ENCODE measurements around the gene MID1.

Gene MID1

GRCh38 chrX:10526451-10526850 lies 93.9 kb downstream of the MID1 start:
- no peak for TF ChIP-seq PAX5 (IDR thresholded peaks at IDR 0.05; ENCODE audit: insufficient read depth, low read length, severe bottlenecking)
- no peak for TF ChIP-seq TAF1 (IDR thresholded peaks at IDR 0.05; ENCODE audit: low read depth, low read length)
- no peak for TF ChIP-seq POLR2A (IDR thresholded peaks at IDR 0.05; ENCODE audit: low read depth, low read length)
- no peak for TF ChIP-seq POU2F2 (IDR thresholded peaks at IDR 0.05; ENCODE audit: low read depth, low read length)
- TF ChIP-seq POLR2AphosphoS5 (IDR thresholded peaks at IDR 0.05; ENCODE audit: low read depth, low read length), result no peak
- no peak for TF ChIP-seq SPI1 (IDR thresholded peaks at IDR 0.05; ENCODE audit: low read depth, low read length)
- DNase-seq (ENCODE audit: insufficient read length, low spot score), result no peak
- no peak for FAIRE-seq

- FAIRE-seq (no peak), DNase-seq (ENCODE audit: insufficient read length, low spot score) (no peak)
- no peak for TF ChIP-seq POU2F2 (IDR thresholded peaks at IDR 0.05; ENCODE audit: low read depth, low read length)
Measured at GRCh38 chrX:10525381-10526120, 94.8 kb downstream of the MID1 start.

- no peak for FAIRE-seq
- no peak for DNase-seq (ENCODE audit: insufficient read length, low spot score)
- no peak for TF ChIP-seq TAF1 (IDR thresholded peaks at IDR 0.05; ENCODE audit: low read depth, low read length)
- TF ChIP-seq POLR2AphosphoS5 (IDR thresholded peaks at IDR 0.05; ENCODE audit: low read depth, low read length), result no peak
- TF ChIP-seq PAX5 (IDR thresholded peaks at IDR 0.05; ENCODE audit: insufficient read depth, low read length, severe bottlenecking), result no peak
- TF ChIP-seq POLR2A (IDR thresholded peaks at IDR 0.05; ENCODE audit: low read depth, low read length), result no peak
- no peak for TF ChIP-seq POU2F2 (IDR thresholded peaks at IDR 0.05; ENCODE audit: low read depth, low read length)
- TF ChIP-seq SPI1 (IDR thresholded peaks at IDR 0.05; ENCODE audit: low read depth, low read length), result no peak
Measured at GRCh38 chrX:10524578-10524977, 95.8 kb downstream of the MID1 start.

- no peak for DNase-seq (ENCODE audit: insufficient read length, low spot score)
- no peak for TF ChIP-seq PAX5 (IDR thresholded peaks at IDR 0.05; ENCODE audit: insufficient read depth, low read length, severe bottlenecking)
- TF ChIP-seq POLR2A (IDR thresholded peaks at IDR 0.05; ENCODE audit: low read depth, low read length), result no peak
- no peak for TF ChIP-seq POLR2AphosphoS5 (IDR thresholded peaks at IDR 0.05; ENCODE audit: low read depth, low read length)
- no peak for FAIRE-seq
Measured at GRCh38 chrX:10519761-10520160, 100.6 kb downstream of the MID1 start.

GRCh38 chrX:10519278-10519677 lies 101.1 kb downstream of the MID1 start:
- TF ChIP-seq SPI1 (IDR thresholded peaks at IDR 0.05; ENCODE audit: low read depth, low read length) (no peak), PAX5 (IDR thresholded peaks at IDR 0.05; ENCODE audit: insufficient read depth, low read length, severe bottlenecking) (no peak), POLR2A (IDR thresholded peaks at IDR 0.05; ENCODE audit: low read depth, low read length) (no peak), POU2F2 (IDR thresholded peaks at IDR 0.05; ENCODE audit: low read depth, low read length) (no peak), POLR2AphosphoS5 (IDR thresholded peaks at IDR 0.05; ENCODE audit: low read depth, low read length) (no peak), TAF1 (IDR thresholded peaks at IDR 0.05; ENCODE audit: low read depth, low read length) (no peak)
- FAIRE-seq, result no peak
- no peak for DNase-seq (ENCODE audit: insufficient read length, low spot score)

- DNase-seq (ENCODE audit: insufficient read length, low spot score) (no peak), FAIRE-seq (no peak)
- TF ChIP-seq POLR2A (IDR thresholded peaks at IDR 0.05; ENCODE audit: low read depth, low read length) (no peak), SPI1 (IDR thresholded peaks at IDR 0.05; ENCODE audit: low read depth, low read length) (no peak), POU2F2 (IDR thresholded peaks at IDR 0.05; ENCODE audit: low read depth, low read length) (no peak), PAX5 (IDR thresholded peaks at IDR 0.05; ENCODE audit: insufficient read depth, low read length, severe bottlenecking) (no peak), TAF1 (IDR thresholded peaks at IDR 0.05; ENCODE audit: low read depth, low read length) (no peak), POLR2AphosphoS5 (IDR thresholded peaks at IDR 0.05; ENCODE audit: low read depth, low read length) (no peak)
Measured at GRCh38 chrX:10518073-10518472, 102.3 kb downstream of the MID1 start.

DNA sequence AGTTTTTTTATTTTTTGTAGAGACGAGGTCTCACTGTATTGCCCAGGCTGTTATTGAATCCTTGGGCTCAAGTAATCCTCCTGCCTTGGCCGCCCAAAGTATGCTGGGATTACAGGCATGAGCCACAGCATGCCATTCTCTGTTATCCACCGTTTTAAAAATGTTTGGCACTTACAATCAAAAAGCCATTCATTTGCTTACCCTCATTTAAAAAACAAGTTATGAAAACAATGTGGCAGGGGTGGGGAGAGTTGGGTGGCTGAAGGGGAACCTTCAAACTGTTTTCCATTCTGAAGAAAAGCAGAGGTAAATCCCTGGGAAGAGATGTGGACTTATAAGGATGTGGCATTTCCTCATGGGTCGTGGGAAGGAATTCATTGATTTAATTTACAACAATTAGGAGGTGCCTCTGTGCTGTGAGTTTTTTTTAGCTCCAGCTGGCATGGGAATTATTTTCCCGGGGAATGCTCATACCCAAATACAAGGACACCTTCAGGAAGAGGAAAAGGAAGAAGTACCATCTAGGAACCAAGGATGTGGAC lies 103.5 kb downstream of the MID1 start:
- TF ChIP-seq POU2F2 (IDR thresholded peaks at IDR 0.05; ENCODE audit: low read depth, low read length), result no peak
- TF ChIP-seq PAX5 (IDR thresholded peaks at IDR 0.05; ENCODE audit: insufficient read depth, low read length, severe bottlenecking), result no peak
- no peak for TF ChIP-seq TAF1 (IDR thresholded peaks at IDR 0.05; ENCODE audit: low read depth, low read length)
- no peak for TF ChIP-seq POLR2AphosphoS5 (IDR thresholded peaks at IDR 0.05; ENCODE audit: low read depth, low read length)
- no peak for TF ChIP-seq SPI1 (IDR thresholded peaks at IDR 0.05; ENCODE audit: low read depth, low read length)
- TF ChIP-seq POLR2A (IDR thresholded peaks at IDR 0.05; ENCODE audit: low read depth, low read length), result no peak
- FAIRE-seq (no peak), DNase-seq (ENCODE audit: insufficient read length, low spot score) (no peak)

DNA sequence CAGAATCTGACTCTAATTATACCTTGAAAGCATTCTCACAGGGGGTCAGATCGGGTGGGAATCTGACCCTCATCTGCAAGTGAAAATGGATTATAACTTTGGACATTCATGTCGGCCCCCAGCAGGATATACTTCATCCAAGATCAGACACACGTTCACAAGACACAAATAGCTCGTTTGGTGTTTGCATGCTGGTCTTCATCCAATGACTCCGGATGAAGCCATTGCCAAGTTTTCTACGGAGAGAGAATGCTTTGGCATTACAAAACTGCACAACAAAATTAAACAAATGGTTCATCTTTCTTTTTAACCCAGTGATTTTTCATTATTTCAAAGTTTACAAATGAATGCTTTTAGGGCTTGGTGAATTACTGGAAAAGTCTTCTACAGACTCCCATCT lies 105.5 kb downstream of the MID1 start:
- FAIRE-seq (no peak), DNase-seq (ENCODE audit: insufficient read length, low spot score) (no peak)
- TF ChIP-seq POLR2A (IDR thresholded peaks at IDR 0.05; ENCODE audit: low read depth, low read length), result no peak
- no peak for TF ChIP-seq POLR2AphosphoS5 (IDR thresholded peaks at IDR 0.05; ENCODE audit: low read depth, low read length)
- TF ChIP-seq POU2F2 (IDR thresholded peaks at IDR 0.05; ENCODE audit: low read depth, low read length), result no peak
- no peak for TF ChIP-seq PAX5 (IDR thresholded peaks at IDR 0.05; ENCODE audit: insufficient read depth, low read length, severe bottlenecking)
- no peak for TF ChIP-seq TAF1 (IDR thresholded peaks at IDR 0.05; ENCODE audit: low read depth, low read length)
- no peak for TF ChIP-seq SPI1 (IDR thresholded peaks at IDR 0.05; ENCODE audit: low read depth, low read length)

- TF ChIP-seq PAX5 (IDR thresholded peaks at IDR 0.05; ENCODE audit: insufficient read depth, low read length, severe bottlenecking) (no peak), POLR2AphosphoS5 (IDR thresholded peaks at IDR 0.05; ENCODE audit: low read depth, low read length) (no peak), TAF1 (IDR thresholded peaks at IDR 0.05; ENCODE audit: low read depth, low read length) (no peak), SPI1 (IDR thresholded peaks at IDR 0.05; ENCODE audit: low read depth, low read length) (no peak), POLR2A (IDR thresholded peaks at IDR 0.05; ENCODE audit: low read depth, low read length) (no peak), POU2F2 (IDR thresholded peaks at IDR 0.05; ENCODE audit: low read depth, low read length) (no peak)
- DNase-seq (ENCODE audit: insufficient read length, low spot score) (no peak), FAIRE-seq (no peak)
Measured at GRCh38 chrX:10513974-10514373, 106.4 kb downstream of the MID1 start.

DNA sequence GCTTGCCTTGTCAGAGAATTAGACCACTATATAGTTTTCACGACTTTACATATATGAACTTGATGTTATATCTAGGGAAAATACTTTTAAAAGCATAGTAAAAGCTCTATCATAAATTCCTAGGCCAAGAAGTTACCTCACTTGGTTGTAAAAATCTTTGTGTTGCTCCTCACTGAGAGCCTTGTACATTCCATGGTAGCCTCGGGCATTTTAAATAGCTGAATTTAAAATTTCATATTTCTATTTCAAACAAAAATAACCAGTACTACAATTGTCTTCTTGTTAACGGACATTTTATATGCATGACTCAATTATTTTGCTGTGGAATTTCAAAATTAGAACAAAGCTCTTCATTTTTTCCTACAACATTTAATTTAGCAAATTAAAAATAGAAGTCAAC lies 107.6 kb downstream of the MID1 start:
- FAIRE-seq (no peak), DNase-seq (ENCODE audit: insufficient read length, low spot score) (no peak)
- TF ChIP-seq TAF1 (IDR thresholded peaks at IDR 0.05; ENCODE audit: low read depth, low read length), result no peak
- no peak for TF ChIP-seq PAX5 (IDR thresholded peaks at IDR 0.05; ENCODE audit: insufficient read depth, low read length, severe bottlenecking)
- TF ChIP-seq POLR2AphosphoS5 (IDR thresholded peaks at IDR 0.05; ENCODE audit: low read depth, low read length), result no peak
- TF ChIP-seq POLR2A (IDR thresholded peaks at IDR 0.05; ENCODE audit: low read depth, low read length), result no peak
- no peak for TF ChIP-seq SPI1 (IDR thresholded peaks at IDR 0.05; ENCODE audit: low read depth, low read length)
- TF ChIP-seq POU2F2 (IDR thresholded peaks at IDR 0.05; ENCODE audit: low read depth, low read length), result no peak
